Stimulated activated naive CD8-positive, alpha-beta T cell treated with anti-CD3 and anti-CD28 coated beads, Interleukin-15, amount 100 ng/mL, for 72 hours (primary cell): ENCODE results near the gene SUN2.

Experiments used
- ATAC-seq: fragments of 150-1000 bp; cut with Tn5 transposase; 2 replicates; pipeline ENCODE4 v1.10.0; 2021; ENCODE audit warnings: mild to moderate bottlenecking, moderate library complexity
- DNase-seq, 2 donors: peaks; one replicate each; pipeline ENCODE4 v3.0.0; 2021 to 2022
- H3K27ac Mint-ChIP-seq, 2 donors: one replicate each; pipeline ENCODE4 v1.8.0; 2022; ENCODE audit warnings: mild to moderate bottlenecking in 2 of 2, mixed read lengths in 2 of 2, moderate library complexity in 2 of 2
- H3K27me3 Mint-ChIP-seq: one replicate; pipeline ENCODE4 v1.8.0; 2022; ENCODE audit warnings: mixed read lengths
- H3K4me1 Mint-ChIP-seq: one replicate; pipeline ENCODE4 v1.8.0; 2022; ENCODE audit warnings: mild to moderate bottlenecking, mixed read lengths
- H3K4me3 Mint-ChIP-seq, 2 donors: one replicate each; pipeline ENCODE4 v1.8.0; 2022; ENCODE audit warnings: mild to moderate bottlenecking in 2 of 2, mixed read lengths in 2 of 2, moderate library complexity in 1 of 2
- H3K9me3 Mint-ChIP-seq, 2 donors: one replicate each; pipeline ENCODE4 v1.8.0; 2022; ENCODE audit warnings: mixed read lengths in 2 of 2

The SUN2 gene

GRCh38 chr22:38696606-38697424 is 59.0 kb downstream of the SUN2 start:
- peaks cover 60% of the 10 kb centered on the region for H3K4me1 Mint-ChIP-seq
- peak; percentile 56 for ATAC-seq

GRCh38 chr22:38694940-38695339 is 60.9 kb downstream of the SUN2 start:
- DNase-seq, result no peak
- Mint-ChIP-seq H3K27ac (peak overlapping the region in 1 of 2 donors; percentile 47), H3K4me3 (peak overlapping the region in 1 of 2 donors; percentile 19)

More at GRCh38 chr22:38696606-38697424, 59.0 kb downstream of the SUN2 start:
- H3K27me3 Mint-ChIP-seq, result no peaks in the 10 kb centered on the region
- peak; percentile 33 to 60 for DNase-seq
- H3K4me3 Mint-ChIP-seq, result peak overlapping the region; percentile 91 to 98
- peak overlapping the region; percentile 66 to 93 for H3K27ac Mint-ChIP-seq
- H3K9me3 Mint-ChIP-seq, result no peaks in the 10 kb centered on the region

GRCh38 chr22:38694049-38694448 is 61.7 kb downstream of the SUN2 start:
- Mint-ChIP-seq H3K4me1 (peaks cover 53% of the 10 kb centered on the region), H3K4me3 (peak overlapping the region in 1 of 2 donors; percentile 14), H3K9me3 (no peaks in the 10 kb centered on the region), H3K27me3 (no peaks in the 10 kb centered on the region), H3K27ac (peak overlapping the region in 1 of 2 donors; percentile 10)
- ATAC-seq (no peak), DNase-seq (no peak)

More at GRCh38 chr22:38694940-38695339, 60.9 kb downstream of the SUN2 start:
- no peak for ATAC-seq
- peaks cover 53% of the 10 kb centered on the region for H3K4me1 Mint-ChIP-seq
- H3K27me3 Mint-ChIP-seq, result no peaks in the 10 kb centered on the region
- H3K9me3 Mint-ChIP-seq, result no peaks in the 10 kb centered on the region

GRCh38 chr22:38689651-38690050 is 66.1 kb downstream of the SUN2 start:
- Mint-ChIP-seq H3K27ac (peak overlapping the region in 1 of 2 donors; percentile 69), H3K9me3 (no peaks in the 10 kb centered on the region), H3K4me1 (peaks cover 14% of the 10 kb centered on the region), H3K27me3 (no peaks in the 10 kb centered on the region), H3K4me3 (no peak overlapping the region)
- DNase-seq, result no peak
- ATAC-seq, result no peak

- Mint-ChIP-seq H3K4me1 (peaks cover 28% of the 10 kb centered on the region), H3K4me3 (no peak overlapping the region), H3K27ac (no peak overlapping the region), H3K27me3 (no peaks in the 10 kb centered on the region), H3K9me3 (no peaks in the 10 kb centered on the region)
- ATAC-seq (no peak), DNase-seq (no peak)
Measured at GRCh38 chr22:38685761-38686160, 70.0 kb downstream of the SUN2 start.

- DNase-seq (no peak), ATAC-seq (no peak)
- Mint-ChIP-seq H3K27me3 (no peaks in the 10 kb centered on the region), H3K4me3 (no peak overlapping the region), H3K4me1 (peaks cover 33% of the 10 kb centered on the region), H3K27ac (peak overlapping the region in 1 of 2 donors; percentile 86), H3K9me3 (no peaks in the 10 kb centered on the region)
Measured at GRCh38 chr22:38684895-38685294, 70.9 kb downstream of the SUN2 start.
